Keratinocyte (primary cell): ENCODE measurements around the gene COL8A1. TPM values are rescaled to one million over a fixed set of nuclear protein-coding genes. Genes with fewer than 3 reads are reported as not detected.

ENCODE experiments used
- DNase-seq: peaks from one replicate; pipeline ENCODE4 v3.0.0-alpha.2; 2011; ENCODE audit warnings: low read depth, missing footprints, low spot score
- FAIRE-seq: peaks from 2 replicates; lab custom pipeline; 2011; peaks lifted over from hg19 to GRCh38; lab: Jason Lieb, UNC
- H2AFZ ChIP-seq: 2 replicates; pipeline ENCODE4 v1.6.0; 2012; ENCODE audit warnings: low read length, control low read depth, inconsistent platforms; ENCODE audit not compliant: control insufficient read depth
- H3K27ac ChIP-seq: 2 replicates; pipeline ENCODE4 v1.5.1; 2011; ENCODE audit warnings: low read length; ENCODE audit not compliant: control insufficient read depth, insufficient read depth
- H3K27me3 ChIP-seq: 3 replicates; pipeline ENCODE4 v1.6.0; 2011; ENCODE audit warnings: low read length; ENCODE audit not compliant: control insufficient read depth, insufficient read depth; ENCODE audit errors: extremely low read depth
- H3K36me3 ChIP-seq, 2 experiments: 2 replicates in 1 of 2; 3 replicates in 1 of 2; pipeline ENCODE4 v1.5.1; 2011; ENCODE audit warnings: low read length in 2 of 2, mild to moderate bottlenecking in 1 of 2; ENCODE audit not compliant: control insufficient read depth in 2 of 2, insufficient read depth in 2 of 2; ENCODE audit errors: extremely low read depth in 1 of 2
- H3K4me1 ChIP-seq: 3 replicates; pipeline ENCODE4 v1.5.1; 2011; ENCODE audit warnings: low read length; ENCODE audit not compliant: control insufficient read depth, insufficient read depth; ENCODE audit errors: extremely low read depth
- H3K4me2 ChIP-seq: 3 replicates; pipeline ENCODE4 v1.6.0; 2011; ENCODE audit warnings: low read depth, low read length; ENCODE audit not compliant: control insufficient read depth, insufficient read depth; ENCODE audit errors: extremely low read depth
- H3K4me3 ChIP-seq, 3 experiments: fragments of 200-600 bp in 1 of 3; sonication (generic) in 1 of 3; 2 replicates in 2 of 3; 3 replicates in 1 of 3; pipeline ENCODE4 v1.5.1; 2011 to 2016; ENCODE audit warnings: low read length in 3 of 3, mild to moderate bottlenecking in 3 of 3, control low read depth in 2 of 3, inconsistent platforms in 1 of 3, low read depth in 1 of 3, mixed read lengths in 1 of 3, mixed run types in 1 of 3, moderate library complexity in 1 of 3; ENCODE audit not compliant: control insufficient read depth in 2 of 3, insufficient read depth in 2 of 3; ENCODE audit errors: extremely low read depth in 1 of 3
- H3K79me2 ChIP-seq: 2 replicates; pipeline ENCODE4 v1.6.0; 2012; ENCODE audit warnings: low read length; ENCODE audit not compliant: control insufficient read depth, insufficient read depth
- H3K9ac ChIP-seq: 3 replicates; pipeline ENCODE4 v1.6.0; 2011; ENCODE audit warnings: low read length; ENCODE audit not compliant: control insufficient read depth, insufficient read depth; ENCODE audit errors: extremely low read depth
- H3K9me1 ChIP-seq: 3 replicates; pipeline ENCODE4 v1.6.0; 2011; ENCODE audit warnings: low read length; ENCODE audit not compliant: control insufficient read depth, insufficient read depth; ENCODE audit errors: extremely low read depth
- H3K9me3 ChIP-seq: 2 replicates; pipeline ENCODE4 v1.5.1; 2012; ENCODE audit warnings: low read depth, low read length; ENCODE audit not compliant: control insufficient read depth
- H4K20me1 ChIP-seq: 3 replicates; pipeline ENCODE4 v1.6.0; 2011; ENCODE audit warnings: low read length; ENCODE audit not compliant: control insufficient read depth, insufficient read depth; ENCODE audit errors: extremely low read depth
- EZH2 ChIP-seq: IDR thresholded peaks from one replicate; pipeline ENCODE4 v1.6.1; 2012; ENCODE audit warnings: inconsistent platforms, mild to moderate bottlenecking, low read length, moderate library complexity
- dilution Hi-C: fragments of 300-500 bp; cut with MboI; formaldehyde crosslinking; loops from one replicate; pipeline ENCODE4 v1.7.0; 2020; ENCODE audit warnings: low sequenced_read_pairs; ENCODE audit not compliant: extremely low pct_ligation_motif_present
- polyA plus RNA-seq, 5 experiments: library from polyadenylated mRNA; depleted of rRNA in 3 of 5; stranded (reverse) in 3 of 5; stranded (forward) in 1 of 5; unstranded in 1 of 5; fragments of >200 nt; gene quantifications; 1 replicate in 1 of 5; 2 replicates in 3 of 5; 3 replicates in 1 of 5; pipeline versions ENCODE4 v1.2.1 to v1.2.3, GENCODE V29; 2011 to 2012; ENCODE audit warnings: missing spikeins in 2 of 5, low read depth in 1 of 5, low replicate concordance in 1 of 5
- TF ChIP-seq, protein P1 (sequence below), 3 experiments: IDR thresholded peaks in 1 of 3; conservative IDR thresholded peaks in 1 of 3; optimal IDR thresholded peaks in 1 of 3; 2 replicates in 2 of 3; 3 replicates in 1 of 3; pipeline versions ENCODE3 to v1.5.1; 2011; ENCODE audit warnings: low read length in 3 of 3, mild to moderate bottlenecking in 3 of 3, moderate library complexity in 2 of 3, control low read depth in 1 of 3, inconsistent platforms in 1 of 3; ENCODE audit not compliant: insufficient read depth in 2 of 3; ENCODE audit errors: extremely low read depth in 1 of 3

COL8A1 gene
- polyA plus RNA-seq, 1 donor (not counting 4 experiments of a cell fraction or from before 2014, with no cell fraction given): 102 TPM

DNA sequence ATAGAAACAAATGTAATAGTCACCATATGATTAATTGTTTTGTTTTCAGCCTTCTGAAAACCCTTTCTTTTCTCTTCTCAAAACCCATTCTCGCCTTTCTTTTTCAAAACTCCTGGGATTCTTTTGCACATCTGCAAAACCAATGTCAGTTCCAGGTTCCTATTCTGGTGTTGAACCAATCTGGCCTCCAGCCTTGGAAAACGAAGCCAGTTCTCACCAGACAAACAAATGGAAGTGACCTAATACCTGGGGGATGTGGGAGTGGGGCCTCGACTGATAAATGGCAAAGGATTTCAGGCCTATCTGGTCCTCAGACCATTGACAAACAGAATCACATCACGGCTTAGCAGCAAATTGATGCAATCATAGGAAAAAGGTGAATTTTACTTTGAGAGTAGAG is 73.0 kb downstream of the COL8A1 start:
- Histone ChIP-seq H3K9me3 (no peaks in the 10 kb centered on the region), H2AFZ (no peak overlapping the region), H4K20me1 (no peaks in the 10 kb centered on the region), H3K27ac (no peak overlapping the region), H3K4me1 (no peaks in the 10 kb centered on the region), H3K36me3 (peaks cover 0 to 1% of the 10 kb centered on the region in 2 experiments), H3K9me1 (no peaks in the 10 kb centered on the region), H3K4me2 (no peak overlapping the region), H3K27me3 (no peaks in the 10 kb centered on the region), H3K9ac (no peak overlapping the region), H3K79me2 (no peaks in the 10 kb centered on the region), H3K4me3 (no peak overlapping the region)
- no peak for TF ChIP-seq EZH2
- TF ChIP-seq, protein P1, sequence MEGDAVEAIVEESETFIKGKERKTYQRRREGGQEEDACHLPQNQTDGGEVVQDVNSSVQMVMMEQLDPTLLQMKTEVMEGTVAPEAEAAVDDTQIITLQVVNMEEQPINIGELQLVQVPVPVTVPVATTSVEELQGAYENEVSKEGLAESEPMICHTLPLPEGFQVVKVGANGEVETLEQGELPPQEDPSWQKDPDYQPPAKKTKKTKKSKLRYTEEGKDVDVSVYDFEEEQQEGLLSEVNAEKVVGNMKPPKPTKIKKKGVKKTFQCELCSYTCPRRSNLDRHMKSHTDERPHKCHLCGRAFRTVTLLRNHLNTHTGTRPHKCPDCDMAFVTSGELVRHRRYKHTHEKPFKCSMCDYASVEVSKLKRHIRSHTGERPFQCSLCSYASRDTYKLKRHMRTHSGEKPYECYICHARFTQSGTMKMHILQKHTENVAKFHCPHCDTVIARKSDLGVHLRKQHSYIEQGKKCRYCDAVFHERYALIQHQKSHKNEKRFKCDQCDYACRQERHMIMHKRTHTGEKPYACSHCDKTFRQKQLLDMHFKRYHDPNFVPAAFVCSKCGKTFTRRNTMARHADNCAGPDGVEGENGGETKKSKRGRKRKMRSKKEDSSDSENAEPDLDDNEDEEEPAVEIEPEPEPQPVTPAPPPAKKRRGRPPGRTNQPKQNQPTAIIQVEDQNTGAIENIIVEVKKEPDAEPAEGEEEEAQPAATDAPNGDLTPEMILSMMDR (optimal IDR thresholded peaks at IDR 0.05 in 1 of 3, IDR thresholded peaks at IDR 0.05 in 1 of 3, conservative IDR thresholded peaks at IDR 0.05 in 1 of 3; ENCODE audit: extremely low read depth in 1 of 3, insufficient read depth in 2 of 3, low read length in 3 of 3): no peak
- no peak for DNase-seq
- dilution Hi-C loops: no loop called here
- FAIRE-seq: no peak

DNA sequence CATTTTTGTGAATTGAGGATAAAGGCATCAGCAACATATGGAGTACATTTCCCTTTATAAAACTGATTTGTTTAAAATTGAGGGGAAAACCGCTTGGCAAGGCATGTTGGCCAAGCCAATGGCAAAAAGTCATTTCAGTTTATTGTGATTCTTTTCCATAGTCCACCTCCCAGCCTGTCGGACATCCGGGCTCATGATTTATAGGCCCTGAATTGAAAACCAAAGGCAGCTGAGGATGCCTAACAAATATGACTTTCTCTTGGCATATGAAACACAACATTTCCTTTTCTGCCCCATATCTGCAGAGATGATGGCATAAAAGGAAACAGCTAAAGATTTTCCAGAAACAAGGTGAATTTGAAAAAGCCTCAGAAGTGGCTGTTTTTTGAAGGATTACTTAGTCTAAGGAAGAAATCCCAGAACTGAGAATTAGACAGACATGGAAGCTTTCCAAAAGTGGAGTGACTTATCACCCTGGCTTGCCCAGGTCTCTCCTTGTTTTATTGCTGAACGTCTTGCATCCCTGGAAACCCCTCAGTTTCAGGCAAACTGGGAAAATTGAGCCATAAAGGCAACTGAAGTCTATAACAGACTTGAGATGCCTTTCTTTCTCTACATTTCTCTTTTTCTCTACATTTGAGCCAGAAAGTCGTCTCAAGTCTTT is 74.0 kb downstream of the COL8A1 start:
- no peaks in the 10 kb centered on the region for H3K4me1 ChIP-seq
- no peaks in the 10 kb centered on the region for H3K79me2 ChIP-seq
- dilution Hi-C loops: no loop called here
- no peak for TF ChIP-seq EZH2
- TF ChIP-seq, protein P1 (optimal IDR thresholded peaks at IDR 0.05 in 1 of 3, IDR thresholded peaks at IDR 0.05 in 1 of 3, conservative IDR thresholded peaks at IDR 0.05 in 1 of 3; ENCODE audit: extremely low read depth in 1 of 3, insufficient read depth in 2 of 3, low read length in 3 of 3): no peak
- H3K4me2 ChIP-seq: no peak overlapping the region
- H3K36me3 ChIP-seq: no peaks in the 10 kb centered on the region
- H3K27me3 ChIP-seq: no peaks in the 10 kb centered on the region
- no peaks in the 10 kb centered on the region for H3K9me1 ChIP-seq
- FAIRE-seq (no peak), DNase-seq (no peak)
- no peak overlapping the region for H2AFZ ChIP-seq
- H3K27ac ChIP-seq: no peak overlapping the region
- H3K9ac ChIP-seq: no peak overlapping the region
- H3K4me3 ChIP-seq: no peak overlapping the region
- H3K9me3 ChIP-seq: no peaks in the 10 kb centered on the region
- H4K20me1 ChIP-seq: no peaks in the 10 kb centered on the region
